ENCODE measurements around the gene HYLS1. TPM values are rescaled to one million over a fixed set of nuclear protein-coding genes. Genes with fewer than 3 reads are reported as not detected.

The HYLS1 gene
- total and polyA plus RNA-seq, 10 of the 15 experiments (the other 5 are each of a cell fraction or from before 2014, with no cell fraction given) = 11.7 to 35.1 (median 17.6) TPM

GRCh38 chr11:125925804-125926203, 38.3 kb downstream of the HYLS1 start (continued):
- TF ChIP-seq NRF1 (conservative IDR thresholded peaks at IDR 0.05; ENCODE audit: low read depth, low read length) (no peak), ZNF207 (IDR thresholded peaks at IDR 0.05; ENCODE audit: borderline replicate concordance) (no peak), RCOR1 (conservative IDR thresholded peaks at IDR 0.05; ENCODE audit: low read depth, low read length) (no peak), MEF2A (IDR thresholded peaks at IDR 0.05; ENCODE audit: insufficient read depth, low read depth, low read length) (no peak)

- BruUV-seq (replicated peaks) = no TSS peak
- no peak overlapping the region for H2AFZ ChIP-seq (ENCODE audit: control insufficient read depth, low read depth, low read length)
- no peak overlapping the region for H3K4me2 ChIP-seq (ENCODE audit: control insufficient read depth, insufficient read depth)
- CTCF ChIA-PET = interaction anchor here (0.9 to 5.9 kb wide), 2 partner anchors 264 to 272 kb away, joined by 3 to 120 read pairs; no protein-coding TSS in a partner anchor
- H3K27ac ChIP-seq (ENCODE audit: control insufficient read depth, insufficient read depth) = no peak overlapping the region
- RAD21 ChIA-PET (ENCODE audit: unreplicated experiment) = no interaction called here
- no peak overlapping the region for H3K9ac ChIP-seq (ENCODE audit: control insufficient read depth, insufficient read depth, low read length)
- ATAC-seq (no peak), DNase-seq (ENCODE audit: low read depth, low spot score) (no peak), FAIRE-seq (no peak)
- H3K4me3 ChIP-seq = no peak overlapping the region
- SMC1A ChIA-PET (ENCODE audit: uncharacterized antibody, unreplicated experiment) = interaction anchor here (1.0 to 6.3 kb wide), 2 partner anchors 196 to 268 kb away, joined by 3 to 61 read pairs; no protein-coding TSS in a partner anchor
- no peaks in the 10 kb centered on the region for H3K79me2 ChIP-seq (ENCODE audit: control insufficient read depth, insufficient read depth, low read length)
- no peaks in the 10 kb centered on the region for H3K9me3 ChIP-seq (replicated peaks; ENCODE audit: control insufficient read depth, insufficient read depth, low read length)
- no peaks in the 10 kb centered on the region for H3K36me3 ChIP-seq (ENCODE audit: control insufficient read depth in 2 of 2, insufficient read depth in 2 of 2, low read length in 1 of 2)
- no peaks in the 10 kb centered on the region for H4K20me1 ChIP-seq (ENCODE audit: control insufficient read depth, insufficient read depth)
- TF ChIP-seq SMAD1 (IDR thresholded peaks at IDR 0.05; ENCODE audit: low read depth, partially characterized antibody) = no peak
- no peak for TF ChIP-seq RAD21 (IDR thresholded peaks at IDR 0.05; ENCODE audit: insufficient read depth, low read depth, low read length)
- TF ChIP-seq CREM (IDR thresholded peaks at IDR 0.05; ENCODE audit: low read depth) = no peak
- no peak for TF ChIP-seq IKZF2 (IDR thresholded peaks at IDR 0.05)
- no peak for TF ChIP-seq NR2C1 (IDR thresholded peaks at IDR 0.05)
- WGBS (ENCODE audit: insufficient coverage, insufficient replicate concordance, low lambda C conversion rate, missing lambda C conversion rate) = 29% methylated on average over 12 of the region's 12 CpGs
- H3K4me1 ChIP-seq (ENCODE audit: control insufficient read depth, insufficient read depth, low read length) = no peaks in the 10 kb centered on the region
- in situ Hi-C loops (cut with MboI) (no loop called here), intact Hi-C loops (cut with micrococcal nuclease; ENCODE audit: unreplicated experiment) (loop anchor here (10.0 kb wide), 1 partner anchor 388 kb away; no protein-coding TSS in a partner anchor)
- POLR2A ChIA-PET = no interaction called here
- H3K27me3 ChIP-seq (replicated peaks in 1 of 2; ENCODE audit: control insufficient read depth in 2 of 2, insufficient read depth in 2 of 2, low read length in 1 of 2) = no peaks in the 10 kb centered on the region; a peak in 1 of 4 replicates
These were observed 39.2 kb downstream of the HYLS1 start for GRCh38 chr11:125926682-125927081.
